GM10266 (cell line): Measurements from ENCODE around the gene ZNF423.

Experiments used
- DNase-seq: peaks from one replicate; pipeline ENCODE4 v3.0.0; 2012; ENCODE audit errors: extremely low spot score
- CTCF ChIP-seq: IDR thresholded peaks from 2 replicates; pipeline ENCODE4 v1.5.1; 2012; ENCODE audit warnings: mild to moderate bottlenecking, low read depth; ENCODE audit not compliant: control insufficient read depth, insufficient read depth; ENCODE audit errors: missing control alignments

Gene ZNF423

GRCh38 chr16:49782405-49782804, 73.5 kb downstream of the ZNF423 start:
- no peak for DNase-seq
- TF ChIP-seq CTCF: no peak

GRCh38 chr16:49781401-49781800, 74.5 kb downstream of the ZNF423 start:
- no peak for DNase-seq
- no peak for TF ChIP-seq CTCF

GRCh38 chr16:49780433-49780832, 75.5 kb downstream of the ZNF423 start:
- no peak for DNase-seq
- TF ChIP-seq CTCF: no peak

GRCh38 chr16:49779979-49780378, 75.9 kb downstream of the ZNF423 start:
- no peak for TF ChIP-seq CTCF
- DNase-seq: no peak

GRCh38 chr16:49778202-49778930, 77.5 kb downstream of the ZNF423 start:
- no peak for DNase-seq
- TF ChIP-seq CTCF: no peak

- DNase-seq: no peak
- TF ChIP-seq CTCF: no peak
Measured at GRCh38 chr16:49776734-49777133, 79.2 kb downstream of the ZNF423 start.

GRCh38 chr16:49776085-49776595, 79.8 kb downstream of the ZNF423 start:
- TF ChIP-seq CTCF: no peak

More at GRCh38 chr16:49776085-49776595, 79.8 kb downstream of the ZNF423 start:
- no peak for DNase-seq
